SU-DHL-6 (cell line): ENCODE measurements around the gene SMAD2.

Experiments
- H2AFZ ChIP-seq: fragments of 200-600 bp; sonication (generic); 2 replicates; pipeline ENCODE4 v1.6.1; 2014; ENCODE audit warnings: low read depth, mild to moderate bottlenecking, moderate library complexity, mixed read lengths, antibody characterized with exemption, low read length; ENCODE audit not compliant: severe bottlenecking
- H3F3A ChIP-seq: fragments of 200-600 bp; shearing (Covaris generic); 2 replicates; pipeline ENCODE4 v1.6.0; 2016; ENCODE audit warnings: antibody characterized with exemption, mild to moderate bottlenecking; ENCODE audit not compliant: insufficient read depth
- H3K27ac ChIP-seq: fragments of 200-600 bp; sonication (generic); 2 replicates; pipeline ENCODE4 v1.5.1; 2016; ENCODE audit warnings: low read depth, mild to moderate bottlenecking, low read length, moderate library complexity, mixed read lengths
- H3K27me3 ChIP-seq: fragments of 200-600 bp; sonication (generic), shearing (Covaris generic); 2 replicates; pipeline ENCODE4 v1.6.0; 2014; ENCODE audit warnings: mild to moderate bottlenecking, low read length
- H3K36me3 ChIP-seq: fragments of 200-600 bp; sonication (generic); 2 replicates; pipeline ENCODE4 v1.6.1; 2014; ENCODE audit warnings: mild to moderate bottlenecking, low read length, mixed read lengths
- H3K4me2 ChIP-seq: fragments of 300-600, 200-600 bp; shearing (Covaris generic), sonication (generic); 2 replicates; pipeline ENCODE4 v1.6.0; 2014; ENCODE audit warnings: low read length, low read depth, mild to moderate bottlenecking; ENCODE audit not compliant: poor library complexity, severe bottlenecking
- H3K4me3 ChIP-seq: fragments of 200-600 bp; sonication (generic); 2 replicates; pipeline ENCODE4 v1.5.1; 2014; ENCODE audit warnings: antibody characterized with exemption, low read length, mild to moderate bottlenecking, mixed read lengths; ENCODE audit not compliant: insufficient read depth, poor library complexity, severe bottlenecking
- H3K79me2 ChIP-seq: fragments of 200-600 bp; sonication (generic); 2 replicates; pipeline ENCODE4 v1.6.1; 2014; ENCODE audit warnings: mild to moderate bottlenecking, low read length, moderate library complexity; ENCODE audit not compliant: insufficient read depth
- H3K9ac ChIP-seq: fragments of 200-600 bp; sonication (generic); 2 replicates; pipeline ENCODE4 v1.7.0; 2014; ENCODE audit warnings: mild to moderate bottlenecking, low read length
- H3K9me2 ChIP-seq: fragments of 200-600 bp; sonication (generic); replicated peaks from 2 replicates; pipeline ENCODE4 v1.6.1; 2014; ENCODE audit warnings: low read length; ENCODE audit not compliant: insufficient read depth
- H3K9me3 ChIP-seq: fragments of 200-600 bp; sonication (generic); 2 replicates; pipeline ENCODE4 v1.6.1; 2014; ENCODE audit warnings: low read length, mixed read lengths; ENCODE audit not compliant: insufficient read depth
- H4K20me1 ChIP-seq: fragments of 200-600 bp; sonication (generic); 2 replicates; pipeline ENCODE4 v1.6.1; 2014; ENCODE audit warnings: low read depth, mild to moderate bottlenecking, antibody characterized with exemption, low read length, moderate library complexity, mixed read lengths
- CTCF ChIP-seq: fragments of 200-600 bp; sonication (generic); IDR thresholded peaks from one replicate; pipeline ENCODE4 v1.5.1; 2017; ENCODE audit warnings: antibody characterized with exemption, mild to moderate bottlenecking, low read length, moderate library complexity; ENCODE audit not compliant: insufficient read depth, poor library complexity, severe bottlenecking
- EZH2phosphoT487 ChIP-seq: fragments of 200-600 bp; sonication (generic), shearing (Covaris generic); conservative IDR thresholded peaks from 2 replicates; pipeline ENCODE4 v1.6.1; 2018; ENCODE audit warnings: mild to moderate bottlenecking, antibody characterized with exemption, low read length, moderate library complexity, mixed read lengths

Gene SMAD2

DNA sequence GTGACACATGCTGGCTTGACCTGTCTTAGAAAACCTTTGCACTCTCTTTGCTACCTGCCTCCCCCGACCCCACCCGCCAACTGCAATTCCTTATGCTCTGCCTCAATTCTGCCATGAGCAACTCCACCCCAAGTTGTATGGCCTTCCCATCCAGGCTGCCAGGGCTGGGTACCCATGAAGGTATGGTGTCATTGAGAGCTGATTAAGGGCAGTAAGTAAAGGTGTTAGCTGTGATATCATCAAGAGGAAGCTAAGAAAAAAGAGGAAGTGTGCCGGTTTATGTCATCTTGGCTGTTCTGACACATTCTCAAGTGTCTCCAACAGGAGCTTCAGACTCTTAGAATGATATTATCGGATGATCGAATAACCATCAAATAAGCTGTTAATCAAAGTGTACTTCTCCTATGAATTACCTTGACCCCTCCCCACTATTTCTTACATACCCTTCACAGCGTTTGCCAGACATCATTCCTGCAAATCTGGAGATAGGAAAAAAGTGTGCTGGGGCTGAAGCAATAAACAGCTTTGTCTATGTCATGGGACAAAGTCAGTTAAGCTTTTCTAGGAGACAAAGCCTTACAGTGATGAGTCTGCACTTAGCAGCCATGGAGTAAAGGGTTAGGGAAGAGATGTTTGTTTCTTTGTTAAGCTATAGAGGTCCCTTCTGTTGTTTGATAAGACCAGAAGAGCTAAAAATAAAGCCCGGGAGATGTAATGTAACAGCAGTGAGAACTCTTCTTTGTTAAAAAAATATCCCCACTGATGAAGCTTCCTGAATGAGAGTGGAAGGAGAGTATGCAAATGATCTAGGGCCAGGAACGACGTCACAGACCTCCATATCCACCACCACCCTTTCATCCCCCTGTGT is 40.4 kb upstream of the SMAD2 start:
- H3K9me3 ChIP-seq, result peaks cover 3% of the 10 kb centered on the region; the same call in 1 of the 2 replicates
- H3K27me3 ChIP-seq, result no peaks in the 10 kb centered on the region
- H3K27ac ChIP-seq, result no peak overlapping the region
- H3K4me2 ChIP-seq, result no peak overlapping the region
- H2AFZ ChIP-seq, result no peak overlapping the region
- no peaks in the 10 kb centered on the region for H3F3A ChIP-seq
- no peaks in the 10 kb centered on the region for H4K20me1 ChIP-seq
- TF ChIP-seq EZH2phosphoT487, result no peak
- TF ChIP-seq CTCF, result no peak
- H3K9me2 ChIP-seq, result no peaks in the 10 kb centered on the region
- H3K79me2 ChIP-seq, result no peaks in the 10 kb centered on the region
- no peak overlapping the region for H3K4me3 ChIP-seq
- H3K9ac ChIP-seq, result no peak overlapping the region
- no peaks in the 10 kb centered on the region for H3K36me3 ChIP-seq

- Histone ChIP-seq H3K9me2 (no peaks in the 10 kb centered on the region), H3K27me3 (no peaks in the 10 kb centered on the region), H3K4me2 (no peak overlapping the region), H3K79me2 (no peaks in the 10 kb centered on the region), H4K20me1 (no peaks in the 10 kb centered on the region), H3K9ac (no peak overlapping the region), H3K27ac (no peak overlapping the region), H3K9me3 (no peaks in the 10 kb centered on the region), H3K36me3 (no peaks in the 10 kb centered on the region), H3K4me3 (no peak overlapping the region), H3F3A (no peaks in the 10 kb centered on the region), H2AFZ (no peak overlapping the region)
- TF ChIP-seq CTCF, result no peak
Observed at GRCh38 chr18:47969816-47970215, 39.4 kb upstream of the SMAD2 start.

DNA sequence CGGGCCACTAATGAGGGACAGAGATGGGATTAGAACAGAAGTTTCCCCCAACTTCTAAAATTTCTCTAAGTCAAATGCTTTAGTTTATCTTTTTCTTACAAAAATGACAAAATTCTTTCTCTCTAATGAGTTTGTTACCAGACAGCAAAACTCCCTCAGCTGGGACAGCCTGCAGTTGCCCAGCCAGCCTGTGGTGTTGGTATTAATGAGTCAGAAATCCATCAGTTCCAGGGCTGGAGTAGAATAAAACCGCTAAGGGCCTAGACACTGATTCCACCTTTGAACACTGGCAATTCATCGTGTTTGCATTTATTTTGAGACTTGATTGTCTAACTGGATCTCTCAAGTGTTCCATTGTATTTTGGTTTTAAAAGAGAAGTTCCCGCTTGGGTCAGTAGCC is 38.3 kb upstream of the SMAD2 start:
- no peaks in the 10 kb centered on the region for H3K9me3 ChIP-seq
- no peak overlapping the region for H3K4me2 ChIP-seq
- H3K4me3 ChIP-seq, result no peak overlapping the region
- H4K20me1 ChIP-seq, result no peaks in the 10 kb centered on the region
- TF ChIP-seq CTCF, result no peak
- no peak for TF ChIP-seq EZH2phosphoT487
- no peak overlapping the region for H3K9ac ChIP-seq
- H3K27ac ChIP-seq, result no peak overlapping the region
- no peak overlapping the region for H2AFZ ChIP-seq
- no peaks in the 10 kb centered on the region for H3K27me3 ChIP-seq
- no peaks in the 10 kb centered on the region for H3F3A ChIP-seq
- no peaks in the 10 kb centered on the region for H3K36me3 ChIP-seq
- H3K9me2 ChIP-seq, result no peaks in the 10 kb centered on the region
- H3K79me2 ChIP-seq, result no peaks in the 10 kb centered on the region
